ENCODE data around the gene KNTC1. TPM values are rescaled to one million over a fixed set of nuclear protein-coding genes. Genes with fewer than 3 reads are reported as not detected.

KNTC1 gene
- total and polyA plus RNA-seq, 2 of the 8 experiments (the other 6 are each of a cell fraction or from before 2014, with no cell fraction given): 52.7 to 80.2 TPM

- Histone ChIP-seq H3K56ac (replicated peaks; ENCODE audit: insufficient read length, low read depth, low read length) (no peak overlapping the region), H4K20me1 (replicated peaks in 1 of 2; ENCODE audit: control insufficient read depth in 1 of 2, insufficient read depth in 2 of 2, low read length in 2 of 2) (no peaks in the 10 kb centered on the region), H3K79me1 (ENCODE audit: low read depth, low read length) (no peaks in the 10 kb centered on the region), H3K4me1 (replicated peaks in 1 of 4; ENCODE audit: control insufficient read depth in 3 of 4, insufficient read depth in 4 of 4, low read length in 3 of 4) (no peaks in the 10 kb centered on the region), H2AFZ (ENCODE audit: low read length) (no peak overlapping the region), H3K14ac (ENCODE audit: insufficient read length) (no peak overlapping the region), H2BK12ac (ENCODE audit: low read depth, low read length) (no peak overlapping the region), H3K23me2 (ENCODE audit: low read depth, low read length) (no peaks in the 10 kb centered on the region), H3K36me3 (ENCODE audit: control insufficient read depth in 2 of 4, insufficient read depth in 4 of 4, low read length in 3 of 4) (peaks cover 9 to 58% (median 32%) of the 10 kb centered on the region in 4 experiments), H2BK5ac (ENCODE audit: low read depth, low read length) (no peak overlapping the region), H3K4me3 (ENCODE audit: extremely low read depth in 1 of 4, insufficient read depth in 2 of 4, low read depth in 3 of 4, low read length in 4 of 4) (no peak overlapping the region), H4K8ac (ENCODE audit: extremely low read depth, insufficient read depth, low read length) (no peak overlapping the region), H3K9ac (replicated peaks in 1 of 4; ENCODE audit: extremely low read depth in 1 of 4, low read depth in 3 of 4, low read length in 3 of 4) (no peak overlapping the region), H3K4me2 (ENCODE audit: insufficient read depth in 1 of 2, low read depth in 2 of 2, low read length in 2 of 2) (no peak overlapping the region), H3K27me3 (replicated peaks in 1 of 4; ENCODE audit: control insufficient read depth in 3 of 4, extremely low read depth in 1 of 4, insufficient read depth in 3 of 4, low read length in 3 of 4) (no peaks in the 10 kb centered on the region), H3K79me2 (ENCODE audit: control insufficient read depth in 1 of 2, insufficient read depth in 2 of 2, low read length in 2 of 2) (no peaks in the 10 kb centered on the region), H2BK20ac (ENCODE audit: low read length) (no peak overlapping the region), H3K4ac (replicated peaks; ENCODE audit: insufficient read length, low read depth, low read length) (no peak overlapping the region), H3K27ac (ENCODE audit: low read depth, low read length) (no peak overlapping the region), H2BK120ac (replicated peaks; ENCODE audit: low read depth, low read length) (no peak overlapping the region), H3K18ac (ENCODE audit: extremely low read depth, low read length) (no peak overlapping the region), H4K91ac (replicated peaks; ENCODE audit: insufficient read length, low read length) (no peak overlapping the region), H2AK5ac (ENCODE audit: low read depth, low read length) (no peak overlapping the region), H3K9me3 (ENCODE audit: insufficient read depth in 2 of 2, low read depth in 1 of 2, low read length in 1 of 2) (no peaks in the 10 kb centered on the region), H3K23ac (ENCODE audit: insufficient read length) (no peak overlapping the region), H4K5ac (ENCODE audit: insufficient read length, low read depth, low read length) (no peak overlapping the region), H2BK15ac (ENCODE audit: low read length) (no peak overlapping the region)
- POLR2A ChIA-PET (ENCODE audit: partially characterized antibody): no interaction called here
- 96% methylated on average over 2 of the region's 2 CpGs; no CpG with 5 or more reads in 1 of the 2 experiments for WGBS, 2 experiments (ENCODE audit: extremely low coverage in 1 of 2, insufficient coverage in 1 of 2, insufficient read length in 1 of 2, insufficient replicate concordance in 2 of 2, low coverage in 1 of 2, low lambda C conversion rate in 2 of 2, missing lambda C conversion rate in 1 of 2)
- FAIRE-seq (no peak), DNase-seq (ENCODE audit: low read depth in 1 of 2, low spot score in 2 of 2) (no peak)
- CTCF ChIA-PET (ENCODE audit: partially characterized antibody): interaction anchor here (1.0 kb wide), 1 partner anchor 18 kb away, joined by 3 read pairs; no protein-coding TSS in a partner anchor
- TF ChIP-seq HDAC6 (IDR thresholded peaks at IDR 0.05; ENCODE audit: low read depth, low read length): no peak
- TF ChIP-seq ASH2L (IDR thresholded peaks at IDR 0.05; ENCODE audit: low read length): no peak
- TF ChIP-seq RAD21 (IDR thresholded peaks at IDR 0.05 in 1 of 2, conservative IDR thresholded peaks at IDR 0.05 in 1 of 2; ENCODE audit: low read depth in 2 of 2, low read length in 2 of 2): no peak
- TF ChIP-seq, protein P1, sequence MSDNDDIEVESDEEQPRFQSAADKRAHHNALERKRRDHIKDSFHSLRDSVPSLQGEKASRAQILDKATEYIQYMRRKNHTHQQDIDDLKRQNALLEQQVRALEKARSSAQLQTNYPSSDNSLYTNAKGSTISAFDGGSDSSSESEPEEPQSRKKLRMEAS (IDR thresholded peaks at IDR 0.05): no peak
- no peak for TF ChIP-seq GABPA (IDR thresholded peaks at IDR 0.05; ENCODE audit: borderline replicate concordance, insufficient read depth, low read length)
- TF ChIP-seq SIN3A (conservative IDR thresholded peaks at IDR 0.05 in 1 of 2, IDR thresholded peaks at IDR 0.05 in 1 of 2; ENCODE audit: low read depth in 1 of 2, low read length in 2 of 2): no peak
- TF ChIP-seq SIRT6 (IDR thresholded peaks at IDR 0.05; ENCODE audit: low read length): no peak
- TF ChIP-seq KDM1A (IDR thresholded peaks at IDR 0.05; ENCODE audit: borderline replicate concordance, low read length): no peak
- TF ChIP-seq NRF1 (IDR thresholded peaks at IDR 0.05; ENCODE audit: low read depth, low read length): no peak
- TF ChIP-seq KDM4A (IDR thresholded peaks at IDR 0.05; ENCODE audit: low read depth, low read length, severe bottlenecking): no peak
- TF ChIP-seq CHD1 (IDR thresholded peaks at IDR 0.05; ENCODE audit: low read depth, low read length): no peak
- no peak for TF ChIP-seq JUND (IDR thresholded peaks at IDR 0.05; ENCODE audit: low read length)
- TF ChIP-seq PHF8 (conservative IDR thresholded peaks at IDR 0.05; ENCODE audit: low read depth, low read length): no peak
These were observed 75.4 kb downstream of the KNTC1 start for GRCh38 chr12:122602456-122602855.
